GM21528 (cell line): Measurements from ENCODE around the gene FANCI.

Experiments
- ATAC-seq: cut with Tn5 transposase; IDR thresholded peaks from one replicate; pipeline ENCODE4 v1.9.1; 2021; ENCODE audit warnings: mild to moderate bottlenecking, moderate library complexity; ENCODE audit not compliant: unreplicated experiment, low FRiP score

Gene FANCI

GRCh38 chr15:89358755-89359439, 115.1 kb downstream of the FANCI start:
- ATAC-seq = peak; percentile 92

- no peak for ATAC-seq
Measured at GRCh38 chr15:89359471-89360293, 115.9 kb downstream of the FANCI start.

GRCh38 chr15:89360294-89360971, 116.7 kb downstream of the FANCI start:
- ATAC-seq = no peak

GRCh38 chr15:89361451-89362202, 117.8 kb downstream of the FANCI start:
- no peak for ATAC-seq

GRCh38 chr15:89362203-89363101, 118.7 kb downstream of the FANCI start:
- no peak for ATAC-seq

GRCh38 chr15:89363133-89363532, 119.4 kb downstream of the FANCI start:
- ATAC-seq = no peak

GRCh38 chr15:89363770-89364169, 120.0 kb downstream of the FANCI start:
- no peak for ATAC-seq

GRCh38 chr15:89364341-89364740, 120.6 kb downstream of the FANCI start:
- no peak for ATAC-seq

- no peak for ATAC-seq
Measured at GRCh38 chr15:89364741-89365450, 121.1 kb downstream of the FANCI start.

- no peak for ATAC-seq
Measured at GRCh38 chr15:89365462-89366065, 121.8 kb downstream of the FANCI start.
